Measurements from ENCODE around the gene PIM1.
A peak's percentile ranks its signal among the peaks of the same experiment; 100 is the strongest.
"Not testable (repeated sequence)": the region's sequence is repeated elsewhere in the genome, so short reads cannot be mapped to it uniquely, and the experiment has no call there.

Gene PIM1

DNA sequence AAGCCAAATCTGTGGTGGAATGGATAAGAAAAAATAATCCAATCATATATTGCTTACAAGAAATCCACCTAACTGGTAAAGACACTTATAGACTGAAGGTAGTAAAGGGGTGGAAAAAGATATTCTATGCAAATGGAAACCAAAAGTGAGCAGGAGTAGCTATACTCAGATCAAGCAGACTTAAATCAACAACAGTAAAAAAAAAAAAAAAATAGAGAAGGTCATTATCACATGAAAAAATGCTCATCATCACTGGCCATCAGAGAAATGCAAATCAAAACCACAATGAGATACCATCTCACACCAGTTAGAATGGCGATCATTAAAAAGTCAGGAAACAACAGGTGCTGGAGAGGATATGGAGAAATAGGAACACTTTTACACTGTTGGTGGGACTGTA, 24.9 kb downstream of the PIM1 start:
- DNase-seq, result not testable (repeated sequence)

DNA sequence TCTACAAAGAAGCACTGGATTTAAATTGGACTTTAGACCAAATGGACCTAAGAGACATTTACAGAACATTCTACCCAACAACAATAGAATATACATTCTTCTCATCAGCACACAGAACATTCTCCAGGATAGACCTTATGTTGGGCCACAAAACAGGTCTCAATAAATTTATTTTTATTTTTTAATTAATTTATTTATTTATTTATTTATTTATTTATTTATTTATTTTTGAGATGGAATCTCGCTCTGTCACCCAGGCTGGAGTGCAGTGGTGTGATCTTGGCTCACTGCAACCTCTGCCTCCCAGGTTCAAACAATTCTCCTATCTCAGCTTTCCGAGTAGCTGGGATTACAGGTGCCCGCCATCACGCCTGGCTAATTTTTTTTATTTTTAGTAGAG, 26.5 kb downstream of the PIM1 start:
- DNase-seq, result not testable (repeated sequence)

DNA sequence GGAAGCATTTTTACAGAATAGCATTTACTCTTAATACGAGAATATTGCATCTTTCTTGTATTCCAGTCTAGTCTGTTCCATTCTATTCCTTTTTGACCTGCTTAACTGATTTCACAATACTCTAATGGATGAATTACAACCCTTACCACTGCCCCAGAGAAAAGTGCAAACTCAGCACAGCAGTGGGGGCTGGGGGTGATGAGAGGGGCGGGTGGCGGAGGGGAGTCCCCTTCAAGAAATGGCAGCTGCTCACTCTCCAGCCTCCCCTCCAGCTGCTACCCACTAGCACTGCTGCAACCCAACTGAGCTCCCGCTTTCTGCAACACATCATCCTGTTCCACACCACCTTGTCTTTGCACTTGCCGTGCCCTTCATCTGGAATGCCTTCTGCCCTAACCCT, 30.1 kb downstream of the PIM1 start:
- DNase-seq, result no peak

DNA sequence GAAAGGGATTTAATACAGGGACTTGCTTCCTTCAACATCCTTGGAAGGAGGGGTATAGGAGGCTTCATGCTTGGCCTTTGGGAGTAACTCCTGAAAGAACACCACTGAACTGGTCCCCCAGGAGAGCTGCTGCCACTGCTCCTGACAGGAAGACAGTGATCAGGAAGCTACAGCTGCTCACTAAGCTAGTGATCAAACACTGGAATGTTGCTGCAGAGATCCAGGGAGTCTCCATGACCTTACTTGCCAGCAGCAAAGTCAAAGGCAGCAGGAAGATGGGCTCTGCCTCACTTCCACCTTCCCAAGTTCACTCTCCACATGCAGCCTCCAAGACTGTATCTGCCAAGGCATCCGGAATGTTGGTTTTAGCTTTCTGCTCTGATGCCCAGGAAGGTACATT, 31.8 kb downstream of the PIM1 start:
- no peak for DNase-seq

DNA sequence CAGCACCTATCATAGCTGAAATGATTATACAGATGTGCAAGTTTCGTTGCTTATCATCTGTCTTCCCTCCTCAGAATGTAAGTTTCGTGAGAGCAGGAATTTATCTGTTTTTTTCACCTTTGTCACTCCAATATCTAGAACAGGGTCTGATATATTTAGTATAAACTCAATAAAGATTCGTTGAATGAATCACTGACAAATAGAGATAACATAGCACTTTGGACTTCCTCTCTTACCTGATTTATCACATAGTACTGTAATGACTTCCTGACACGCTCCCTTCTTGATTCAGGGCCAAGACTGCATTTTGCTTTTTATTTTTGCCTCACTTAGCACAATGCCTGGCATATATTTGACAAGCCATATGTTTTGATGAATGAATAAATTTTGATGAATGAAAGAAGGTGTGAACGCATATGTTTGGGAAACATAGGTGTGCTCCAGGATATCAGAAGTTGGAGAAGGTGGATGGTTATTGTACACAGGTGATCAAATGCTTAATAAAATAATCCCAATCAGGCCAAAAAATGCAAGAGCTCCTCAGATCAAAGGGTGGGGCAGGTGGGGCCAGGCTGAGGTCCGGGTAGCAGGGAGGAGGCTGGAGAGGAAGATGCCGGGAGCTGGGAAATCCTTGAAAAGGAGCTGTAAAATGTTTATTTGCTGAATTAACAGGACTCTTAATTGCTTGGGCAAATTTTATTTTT, 33.0 kb downstream of the PIM1 start:
- DNase-seq, result no peak

DNA sequence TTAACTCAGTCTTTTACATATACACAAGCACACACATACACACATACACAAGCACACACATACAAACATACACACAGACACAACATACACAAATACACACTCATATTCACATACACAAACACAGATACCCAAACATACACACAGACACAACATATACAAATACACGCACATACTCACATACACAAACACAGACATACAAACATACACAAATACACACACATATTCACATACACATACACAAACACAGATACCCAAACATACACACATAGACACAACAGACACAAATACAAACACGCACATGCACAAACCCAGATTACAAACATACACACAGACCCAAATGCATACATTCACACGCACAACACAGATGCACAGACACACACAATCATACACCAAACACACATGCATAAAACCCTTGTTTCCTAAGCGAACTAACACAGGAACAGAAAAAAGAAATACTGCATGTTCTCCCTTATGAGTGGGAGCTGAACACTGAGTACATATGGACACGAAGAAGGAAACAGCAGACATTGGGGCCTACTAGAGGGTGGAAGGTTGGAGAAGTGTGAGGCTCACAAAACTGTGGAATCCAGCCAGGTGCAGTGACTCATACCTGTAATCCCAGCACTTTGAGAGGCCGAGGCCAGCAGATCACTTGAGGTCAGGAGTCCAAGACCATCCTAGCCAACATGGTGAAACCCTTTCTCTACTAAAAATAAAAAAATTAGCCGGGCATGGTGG, 34.2 kb downstream of the PIM1 start:
- DNase-seq, result no peak

DNA sequence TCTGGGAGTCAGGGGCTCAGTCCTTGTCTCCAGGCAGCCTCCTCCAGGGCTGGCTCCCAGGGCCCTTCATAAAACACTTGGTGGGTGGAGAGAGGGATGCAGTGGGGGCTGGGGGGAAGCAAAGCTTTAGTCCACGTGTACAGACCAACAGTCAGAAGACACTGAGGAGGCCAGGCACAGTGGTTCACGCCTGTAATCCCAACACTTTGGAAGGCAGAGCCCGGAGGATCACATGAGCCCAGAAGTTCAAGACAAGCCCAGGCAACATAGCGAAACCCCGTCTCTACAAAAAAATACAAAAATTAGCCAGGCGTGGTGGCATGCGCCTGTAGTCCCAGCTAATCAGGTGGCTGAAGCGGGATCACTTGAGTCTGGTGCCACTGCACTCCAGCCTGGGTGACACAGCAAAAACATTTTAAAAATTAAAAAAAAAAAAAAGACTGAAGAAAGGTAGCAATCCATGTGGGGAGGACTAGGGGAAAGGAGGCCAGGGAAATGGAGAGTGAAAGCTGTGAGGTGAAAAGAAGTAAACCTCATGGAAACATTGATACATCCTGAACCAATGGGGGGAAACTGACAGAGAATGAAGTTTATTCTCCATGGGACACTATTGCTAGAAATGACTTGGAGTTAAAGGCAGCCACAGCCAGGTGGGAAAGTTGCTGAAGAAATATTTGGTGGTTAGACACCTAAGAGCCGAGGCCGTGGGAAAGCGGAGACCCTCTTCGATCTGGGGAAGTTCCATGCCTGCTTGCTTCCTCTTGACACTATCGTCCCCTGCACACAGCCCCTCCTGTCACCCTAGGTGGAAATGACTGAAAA, 35.4 kb downstream of the PIM1 start:
- DNase-seq, result peak; percentile 69

DNA sequence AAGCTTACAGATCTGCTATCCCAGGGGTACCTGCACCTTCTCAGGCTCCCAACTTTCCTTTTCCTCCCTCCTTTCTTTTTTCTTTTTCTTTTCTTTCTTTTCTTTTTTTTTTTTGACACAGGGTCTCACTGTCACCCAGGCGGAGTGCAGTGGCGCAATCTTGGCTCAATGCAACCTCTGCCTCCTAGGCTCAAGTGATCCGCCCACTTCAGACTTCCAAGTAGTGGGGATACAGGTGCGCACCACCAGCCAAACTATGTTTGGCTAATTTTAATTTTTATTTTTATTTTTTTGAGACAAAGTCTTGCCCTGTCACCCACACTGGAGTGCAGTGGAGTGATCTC, 36.0 kb downstream of the PIM1 start:
- DNase-seq, result no peak

DNA sequence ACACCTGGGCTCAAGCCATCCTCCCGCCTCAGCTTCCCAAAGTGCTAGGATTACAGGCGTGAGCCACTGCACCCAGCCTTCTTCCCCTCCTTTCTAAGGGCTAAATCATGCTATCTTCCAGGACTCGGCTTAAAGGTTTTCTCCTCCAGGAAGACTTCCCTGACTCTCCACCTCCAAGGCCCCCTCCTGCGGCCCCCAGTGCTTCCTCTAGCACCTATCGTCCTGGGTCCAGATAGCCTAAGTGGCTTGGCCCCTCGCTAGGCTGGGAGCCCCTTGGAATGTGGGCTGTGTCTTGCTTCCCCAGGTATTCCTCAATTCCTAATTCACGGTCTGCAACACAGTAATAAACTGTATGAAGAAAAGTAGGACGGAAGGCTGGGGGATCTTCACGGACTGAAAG, 36.7 kb downstream of the PIM1 start:
- no peak for DNase-seq

DNA sequence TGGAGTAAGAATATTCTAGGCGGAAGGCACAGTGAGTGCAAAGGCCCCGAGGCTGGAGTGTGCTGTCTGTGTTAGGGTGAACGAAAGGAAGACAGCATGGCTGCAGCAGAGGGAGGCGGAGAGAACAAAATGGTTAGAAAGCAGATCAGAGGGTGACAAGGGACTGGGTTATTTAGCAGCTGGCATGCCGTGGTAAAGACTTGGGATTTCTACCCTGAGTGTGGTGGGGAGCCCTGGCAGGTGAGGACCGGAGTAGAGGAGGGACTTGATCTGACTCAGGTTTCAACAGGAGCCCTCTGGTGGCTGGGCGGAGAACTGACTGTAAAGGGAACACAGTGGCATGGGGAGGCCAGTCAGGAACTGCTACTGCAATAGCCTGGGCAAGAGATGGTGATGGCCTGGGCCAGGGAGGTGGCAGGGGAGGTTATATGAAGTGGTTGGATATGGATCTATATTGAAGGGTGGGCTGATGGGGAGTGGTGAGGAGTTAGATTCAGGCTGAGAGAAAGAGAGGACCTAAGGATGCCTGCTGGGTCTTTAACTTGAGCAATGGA, 38.0 kb downstream of the PIM1 start:
- peak; percentile 98 for DNase-seq

DNA sequence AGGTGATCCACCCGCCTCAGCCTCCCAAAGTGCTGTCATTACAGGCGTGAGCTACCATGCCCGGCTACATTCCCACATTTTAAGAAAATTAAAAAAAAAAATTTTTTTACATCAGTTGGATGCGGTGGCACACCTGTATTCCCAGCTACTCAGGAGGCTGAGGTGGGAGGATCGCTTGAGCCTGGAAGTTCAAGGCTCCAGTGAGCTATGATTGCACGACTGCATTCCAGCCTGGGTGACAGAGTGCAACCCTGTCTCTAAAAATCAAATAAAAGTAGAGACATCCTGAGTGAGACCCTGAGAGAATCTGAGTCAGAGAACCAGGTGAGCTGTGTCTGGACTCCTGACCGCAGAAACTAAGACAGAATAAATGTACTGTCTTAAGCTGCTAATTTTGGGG, 38.8 kb downstream of the PIM1 start:
- no peak for DNase-seq

DNA sequence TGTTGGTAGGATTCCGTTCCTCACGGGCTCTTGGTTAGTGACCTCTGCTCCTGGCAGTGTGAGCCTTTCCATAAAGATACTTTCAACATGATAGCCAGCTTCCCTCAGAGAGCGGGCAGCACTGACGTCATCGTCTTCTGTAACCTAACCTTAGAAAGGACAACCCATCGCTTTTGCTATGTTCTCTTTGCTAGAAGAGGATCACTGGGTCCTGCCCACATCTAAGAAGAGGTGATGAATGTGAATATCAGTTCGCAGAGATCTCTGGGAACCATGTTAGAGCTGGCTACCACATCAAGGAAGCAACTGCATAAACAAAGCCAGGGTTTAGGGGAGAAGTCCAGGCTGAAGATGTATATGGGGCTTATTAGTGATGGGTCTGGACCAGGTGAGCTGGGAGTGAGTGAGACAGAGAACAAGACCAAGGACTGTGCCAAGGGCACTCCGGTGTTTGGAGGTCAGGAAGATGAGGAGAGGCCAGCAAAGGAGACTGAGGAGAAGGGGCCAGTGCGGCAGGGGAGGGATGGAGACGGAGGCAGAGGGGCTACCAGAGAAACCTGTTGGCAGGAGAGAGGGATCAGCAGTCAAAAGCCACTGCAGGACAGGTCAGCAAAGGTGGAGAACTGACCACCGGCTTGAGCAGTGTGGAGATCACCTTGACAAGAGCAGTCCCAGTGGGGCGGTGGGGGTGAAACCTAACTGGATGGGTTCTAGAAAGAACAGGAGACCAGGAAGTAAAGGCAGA, 39.7 kb downstream of the PIM1 start:
- DNase-seq, result peak; percentile 75

DNA sequence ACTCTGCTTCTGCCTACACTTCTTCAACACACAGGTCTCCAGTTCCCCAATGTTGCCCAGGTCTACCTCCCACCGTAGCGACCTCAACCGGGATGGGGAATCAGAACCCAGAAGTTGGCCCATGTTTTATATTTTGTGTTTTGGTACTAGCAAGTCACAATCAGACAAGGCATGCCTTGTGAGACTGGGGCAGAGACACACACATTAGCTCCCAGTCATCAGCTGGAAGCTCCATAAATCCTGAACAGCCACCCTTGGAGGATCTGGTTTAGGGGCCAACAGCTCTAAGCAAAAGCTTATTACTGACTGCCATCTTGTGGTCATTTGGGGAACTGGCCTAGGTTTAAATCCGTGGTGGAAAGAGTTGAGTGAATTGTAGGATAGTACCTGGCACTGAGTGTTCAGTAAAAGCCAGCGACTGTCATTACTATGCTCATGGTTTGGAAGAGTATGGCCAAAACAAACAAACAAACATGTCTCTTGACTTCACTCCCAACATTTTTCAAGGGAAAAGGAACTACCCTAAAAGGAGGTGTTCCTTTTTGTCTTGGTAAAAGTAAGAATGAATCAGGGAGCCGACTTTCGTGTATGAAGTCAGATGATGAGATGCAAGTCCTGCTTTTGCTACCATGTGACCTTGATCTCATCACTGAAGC, 40.5 kb downstream of the PIM1 start:
- DNase-seq, result peak; percentile 89

DNA sequence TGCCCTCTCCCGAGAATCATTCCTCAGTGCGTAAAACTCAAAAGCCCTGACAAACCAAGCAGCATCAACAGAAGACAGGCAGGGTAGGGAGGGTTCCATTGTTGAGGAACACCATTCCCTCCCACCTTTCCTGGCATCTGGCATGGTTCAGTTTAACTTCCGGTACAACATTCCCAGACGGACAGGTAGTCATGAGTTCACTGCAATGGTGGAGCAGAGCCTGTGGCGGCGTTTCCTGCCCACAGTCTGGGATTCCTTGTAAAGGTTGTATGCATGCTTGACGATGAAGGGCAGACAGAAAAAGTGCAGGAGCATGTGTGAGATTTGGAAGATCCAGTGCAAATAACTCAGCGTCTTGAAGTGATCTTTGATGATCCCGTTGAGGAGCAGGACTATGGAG, 42.3 kb downstream of the PIM1 start:
- DNase-seq, result no peak

DNA sequence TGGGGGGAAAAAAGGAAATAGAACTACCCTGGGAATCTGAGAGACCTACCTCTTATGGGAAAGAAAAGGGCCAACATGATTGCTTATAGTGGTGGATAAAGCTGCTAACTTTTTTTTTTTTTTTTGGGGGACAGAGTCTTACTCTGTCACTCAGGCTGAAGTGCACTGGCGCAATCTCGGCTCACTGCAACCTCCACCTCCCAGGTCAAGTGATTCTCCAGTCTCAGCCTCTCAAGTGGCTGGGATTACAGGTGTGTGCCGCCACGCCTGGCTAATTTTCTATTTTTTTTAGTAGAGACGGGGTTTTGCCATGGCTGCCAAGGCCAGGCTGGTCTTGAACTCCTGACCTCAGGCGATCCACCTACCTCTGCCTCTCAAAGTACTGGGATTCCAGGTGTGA, 48.1 kb downstream of the PIM1 start:
- no peak for DNase-seq

DNA sequence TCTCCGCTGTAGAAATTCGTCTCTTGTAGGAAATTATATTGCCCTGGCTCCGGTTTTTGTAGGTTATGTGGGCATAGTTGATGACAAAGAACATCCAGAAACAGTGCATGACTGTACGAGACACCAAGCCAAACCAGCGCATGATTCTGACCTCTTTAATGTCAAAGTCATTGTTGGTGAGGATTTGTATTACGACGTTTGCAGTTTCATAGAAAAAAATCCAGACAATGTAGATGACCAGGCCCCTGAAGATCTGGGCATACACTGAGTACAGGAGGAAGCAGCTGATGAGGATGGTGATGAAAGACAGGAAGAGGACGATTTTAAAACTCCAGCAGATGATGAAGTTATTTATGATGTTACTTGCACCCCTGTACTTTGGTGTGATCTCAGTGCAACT, 48.6 kb downstream of the PIM1 start:
- no peak for DNase-seq

DNA sequence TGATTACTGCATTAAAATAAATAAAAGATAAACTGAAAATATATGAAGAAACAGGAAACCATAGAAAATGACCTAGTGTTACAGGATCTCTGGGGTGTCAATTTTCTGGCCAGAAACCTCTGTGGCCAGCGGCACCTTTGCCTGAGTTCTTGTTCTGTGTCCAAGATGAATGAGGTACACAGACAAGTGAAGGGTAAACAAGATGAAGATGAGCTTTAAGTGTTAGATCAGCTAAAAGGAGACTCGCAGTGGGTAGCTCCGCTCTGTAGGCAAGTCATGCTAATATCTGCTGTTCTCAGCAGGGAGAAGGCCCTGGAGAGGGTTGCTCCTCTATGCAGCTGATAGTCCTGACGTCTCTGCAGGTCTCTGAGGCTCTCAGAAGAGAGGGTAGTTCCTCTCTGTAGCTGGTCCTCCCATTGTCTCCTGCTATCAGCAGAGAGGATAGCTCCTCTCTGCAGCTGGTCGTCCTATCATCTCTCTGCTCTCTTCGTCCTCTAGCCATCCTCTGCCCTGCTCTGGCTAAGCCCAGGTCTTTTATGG, 51.7 kb downstream of the PIM1 start:
- DNase-seq, result no peak

DNA sequence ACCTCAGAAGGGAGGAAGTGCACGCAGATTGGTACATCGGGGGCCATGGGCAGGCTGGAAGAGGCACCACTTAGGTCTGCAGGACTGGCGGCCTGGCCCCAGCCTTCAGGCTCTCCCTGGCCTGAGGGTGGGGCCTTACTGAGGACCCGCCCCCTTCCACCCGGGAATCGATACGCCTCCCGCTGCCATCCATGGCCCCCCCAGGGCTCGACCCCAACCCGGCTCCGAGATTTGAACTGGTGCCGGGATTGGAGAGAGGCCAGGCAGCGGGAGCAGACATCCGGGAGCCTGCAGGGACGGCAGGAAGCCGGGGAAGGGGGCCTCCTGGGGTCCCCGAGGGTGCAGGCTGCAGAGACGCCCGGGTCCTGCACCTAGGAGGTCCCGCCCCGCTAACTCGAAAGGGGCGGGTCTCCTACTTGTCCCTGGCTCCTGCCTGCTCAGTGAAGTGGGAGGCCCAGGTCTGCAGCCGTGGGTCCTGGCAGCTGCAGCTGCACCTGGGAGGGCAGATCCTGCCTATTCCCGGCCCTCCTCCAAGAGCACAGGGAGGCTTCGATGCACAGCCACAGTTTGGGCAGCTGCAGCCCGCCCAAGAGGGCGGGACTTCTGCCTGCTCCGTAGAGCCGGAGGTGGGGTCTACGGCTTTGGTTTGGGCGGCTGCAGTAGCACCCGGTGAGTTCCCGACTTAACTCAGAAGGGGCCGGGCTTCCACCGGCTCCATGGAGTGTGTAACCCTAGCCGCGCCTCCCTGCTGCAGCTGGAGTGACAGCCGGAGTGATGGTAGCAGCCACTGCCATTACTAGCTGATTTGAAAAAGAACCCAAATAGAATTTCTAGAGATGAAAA, 52.4 kb downstream of the PIM1 start:
- peak; percentile 84 for DNase-seq

DNA sequence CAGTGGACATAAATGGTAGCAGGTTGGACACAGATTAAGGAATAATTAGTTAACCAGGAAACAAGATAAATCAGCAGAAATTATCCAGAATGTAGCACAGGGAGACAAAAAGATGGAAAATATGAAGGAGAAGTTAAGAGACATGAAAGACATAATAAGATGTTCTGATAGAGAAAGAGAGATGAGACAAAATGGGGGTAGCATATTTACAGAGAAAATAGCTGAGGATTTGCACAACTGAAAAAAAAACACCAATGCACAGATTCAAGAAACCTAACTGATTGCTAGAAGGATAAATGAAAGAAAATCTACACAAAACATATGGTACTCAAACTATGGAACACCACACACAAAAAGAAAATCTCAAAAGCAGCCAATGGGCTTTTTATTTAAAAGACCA, 53.0 kb downstream of the PIM1 start:
- no peak for DNase-seq
